ENCODE measurements around the gene ST3GAL2.

- TF ChIP-seq POLR2A (IDR thresholded peaks at IDR 0.05; ENCODE audit: extremely low read depth, insufficient read length) (no peak), CTCF (IDR thresholded peaks at IDR 0.05; ENCODE audit: low read depth, low read length) (no peak)
Observed at GRCh38 chr16:70433458-70434103, 5.3 kb downstream of the ST3GAL2 start.

All from NB4 (cell line).